Measurements from ENCODE around the gene LACTBL1. TPM values are rescaled to one million over a fixed set of nuclear protein-coding genes. Genes with fewer than 3 reads are reported as not detected.

Gene LACTBL1
- total and polyA plus RNA-seq, 2 of the 4 experiments (the other 2 are of a cell fraction): not detected

- in situ Hi-C loops (cut with MboI; ENCODE audit: low sequenced_read_pairs): no loop called here
- no peak overlapping the region for H3K4me3 ChIP-seq (ENCODE audit: insufficient read depth, low read depth, low read length)
- H2BK5ac ChIP-seq (ENCODE audit: low read depth, low read length, poor library complexity, severe bottlenecking): no peak overlapping the region
- H4K5ac ChIP-seq (ENCODE audit: low read depth, low read length): no peak overlapping the region
- no peaks in the 10 kb centered on the region for H3K9me1 ChIP-seq (ENCODE audit: insufficient read depth, low read length)
- intact Hi-C loops (cut with micrococcal nuclease): no loop called here
- no peak overlapping the region for H3K56ac ChIP-seq (ENCODE audit: extremely low read depth, insufficient read depth, low read length)
- H3K79me1 ChIP-seq (ENCODE audit: low read depth in 1 of 2, low read length in 2 of 2): no peaks in the 10 kb centered on the region
- no peak overlapping the region for H3K4me2 ChIP-seq (ENCODE audit: low read depth, low read length)
- H3K23ac ChIP-seq (ENCODE audit: low read depth, low read length): no peak overlapping the region
- DNase-seq (no peak), ATAC-seq (ENCODE audit: low read depth) (no peak)
- ChIA-PET POLR2A (ENCODE audit: unreplicated experiment) (no interaction called here), CTCF (no interaction called here)
- no peak overlapping the region for H2BK20ac ChIP-seq (ENCODE audit: low read depth, low read length)
- H3K14ac ChIP-seq (replicated peaks; ENCODE audit: low read depth, low read length): no peak overlapping the region
- H3K9ac ChIP-seq (ENCODE audit: low read depth, low read length): no peak overlapping the region
- H2AK5ac ChIP-seq (ENCODE audit: low read depth, low read length): no peak overlapping the region
- no peaks in the 10 kb centered on the region for H4K20me1 ChIP-seq (ENCODE audit: insufficient read depth, low read length)
- H3K9me3 ChIP-seq (ENCODE audit: control insufficient read depth, insufficient read depth, low read length): peaks cover 3% of the 10 kb centered on the region; the same call in 1 of the 2 replicates
- H3K4me1 ChIP-seq (ENCODE audit: control insufficient read depth, insufficient read depth, low read length): no peaks in the 10 kb centered on the region
- TF ChIP-seq MAZ (IDR thresholded peaks at IDR 0.05; ENCODE audit: borderline replicate concordance, low read depth, low read length) (no peak), RAD21 (IDR thresholded peaks at IDR 0.05; ENCODE audit: low read length) (no peak), MXI1 (IDR thresholded peaks at IDR 0.05; ENCODE audit: borderline replicate concordance, low read depth, low read length) (no peak), MAFK (IDR thresholded peaks at IDR 0.05; ENCODE audit: low read depth, low read length) (no peak), USF2 (IDR thresholded peaks at IDR 0.05; ENCODE audit: low read depth, low read length) (no peak), RCOR1 (IDR thresholded peaks at IDR 0.05; ENCODE audit: insufficient replicate concordance, low read length) (no peak), BHLHE40 (IDR thresholded peaks at IDR 0.05; ENCODE audit: low read depth, low read length) (no peak), FOS (IDR thresholded peaks at IDR 0.05; ENCODE audit: low read depth, low read length) (no peak), RFX5 (IDR thresholded peaks at IDR 0.05; ENCODE audit: low read depth, low read length) (no peak), CEBPB (IDR thresholded peaks at IDR 0.05; ENCODE audit: low read depth, low read length) (no peak), POLR2A (IDR thresholded peaks at IDR 0.05; ENCODE audit: low read depth, low read length) (no peak), NFE2L2 (IDR thresholded peaks at IDR 0.05; ENCODE audit: low read depth, low read length) (no peak)
- H3K18ac ChIP-seq (ENCODE audit: low read depth, low read length): no peak overlapping the region
- H2BK120ac ChIP-seq (ENCODE audit: low read depth, low read length): no peak overlapping the region
- H2AFZ ChIP-seq (replicated peaks; ENCODE audit: low read length, poor library complexity): no peak overlapping the region
- no peak overlapping the region for H2AK9ac ChIP-seq (replicated peaks; ENCODE audit: low read depth, low read length, poor library complexity)
- H3K36me3 ChIP-seq (ENCODE audit: control insufficient read depth, insufficient read depth, low read length): no peaks in the 10 kb centered on the region
- dilution Hi-C loops (cut with HindIII; ENCODE audit: low sequenced_read_pairs, unreplicated experiment): no loop called here
- WGBS, 2 experiments (ENCODE audit: extremely low coverage in 2 of 2, insufficient read length in 1 of 2): no CpG with 5 or more reads among the region's 3 CpGs
- H3K4ac ChIP-seq (ENCODE audit: low read depth, low read length): no peak overlapping the region
- no peak overlapping the region for H2BK15ac ChIP-seq (ENCODE audit: low read depth, low read length)
- no peak overlapping the region for H4K8ac ChIP-seq (ENCODE audit: low read depth in 2 of 2, low read length in 2 of 2)
- peaks cover 60% of the 10 kb centered on the region for H3K27me3 ChIP-seq (ENCODE audit: control insufficient read depth, insufficient read depth, low read length)
- H4K91ac ChIP-seq (ENCODE audit: insufficient read depth, low read depth, low read length): no peak overlapping the region
- BruUV-seq (replicated peaks): no TSS peak
- H3K27ac ChIP-seq (ENCODE audit: insufficient read depth, low read length): no peak overlapping the region
Observed at GRCh38 chr1:22957066-22957465, 15.6 kb downstream of the LACTBL1 start.
